ENCODE data around the gene RGS6. TPM values are rescaled to one million over a fixed set of nuclear protein-coding genes. Genes with fewer than 3 reads are reported as not detected.

The RGS6 gene
- total RNA-seq, 1 experiment from 2014 or later = not detected

- Mint-ChIP-seq H3K27ac (ENCODE audit: unreplicated experiment) (no peak overlapping the region), H3K4me3 (ENCODE audit: low read depth, unreplicated experiment) (no peak overlapping the region), H3K27me3 (ENCODE audit: unreplicated experiment) (peaks cover 13% of the 10 kb centered on the region), H3K36me3 (ENCODE audit: insufficient read depth, unreplicated experiment) (no peaks in the 10 kb centered on the region), H3K9me3 (ENCODE audit: low read depth, unreplicated experiment) (no peaks in the 10 kb centered on the region), H3K4me1 (ENCODE audit: low read depth, unreplicated experiment) (no peaks in the 10 kb centered on the region)
- no TSS peak for BruUV-seq (replicated peaks)
- DNase-seq = no peak
- intact Hi-C loops (cut with micrococcal nuclease; ENCODE audit: unreplicated experiment) = no loop called here
- TF ChIP-seq, protein P1, sequence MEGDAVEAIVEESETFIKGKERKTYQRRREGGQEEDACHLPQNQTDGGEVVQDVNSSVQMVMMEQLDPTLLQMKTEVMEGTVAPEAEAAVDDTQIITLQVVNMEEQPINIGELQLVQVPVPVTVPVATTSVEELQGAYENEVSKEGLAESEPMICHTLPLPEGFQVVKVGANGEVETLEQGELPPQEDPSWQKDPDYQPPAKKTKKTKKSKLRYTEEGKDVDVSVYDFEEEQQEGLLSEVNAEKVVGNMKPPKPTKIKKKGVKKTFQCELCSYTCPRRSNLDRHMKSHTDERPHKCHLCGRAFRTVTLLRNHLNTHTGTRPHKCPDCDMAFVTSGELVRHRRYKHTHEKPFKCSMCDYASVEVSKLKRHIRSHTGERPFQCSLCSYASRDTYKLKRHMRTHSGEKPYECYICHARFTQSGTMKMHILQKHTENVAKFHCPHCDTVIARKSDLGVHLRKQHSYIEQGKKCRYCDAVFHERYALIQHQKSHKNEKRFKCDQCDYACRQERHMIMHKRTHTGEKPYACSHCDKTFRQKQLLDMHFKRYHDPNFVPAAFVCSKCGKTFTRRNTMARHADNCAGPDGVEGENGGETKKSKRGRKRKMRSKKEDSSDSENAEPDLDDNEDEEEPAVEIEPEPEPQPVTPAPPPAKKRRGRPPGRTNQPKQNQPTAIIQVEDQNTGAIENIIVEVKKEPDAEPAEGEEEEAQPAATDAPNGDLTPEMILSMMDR (IDR thresholded peaks at IDR 0.05; ENCODE audit: unreplicated experiment) = no peak
- CTCF ChIA-PET = no interaction called here
Observed at GRCh38 chr14:72008666-72009065, 76.4 kb downstream of the RGS6 start.

DNA sequence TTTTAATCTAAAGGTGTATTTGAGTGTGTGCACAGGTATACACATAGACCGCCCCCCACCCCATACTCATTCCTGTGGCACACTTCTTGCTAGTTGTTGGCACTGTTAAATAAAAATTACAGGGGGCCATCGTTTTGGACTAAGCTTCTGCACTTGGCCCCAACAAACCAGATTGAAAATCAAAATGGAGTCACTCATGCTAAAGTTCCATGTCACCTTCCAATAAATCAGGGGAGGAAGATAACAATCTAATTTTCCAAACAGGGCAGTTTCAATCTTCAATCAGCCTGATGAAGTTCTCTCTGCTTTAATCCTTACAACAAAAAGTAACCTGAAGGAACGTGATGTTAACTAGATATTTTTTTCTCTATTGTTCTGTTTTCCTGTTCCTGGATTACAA, 78.2 kb downstream of the RGS6 start:
- peaks cover 13% of the 10 kb centered on the region for H3K27me3 Mint-ChIP-seq (ENCODE audit: unreplicated experiment)
- no peaks in the 10 kb centered on the region for H3K4me1 Mint-ChIP-seq (ENCODE audit: low read depth, unreplicated experiment)
- TF ChIP-seq, protein P1 (IDR thresholded peaks at IDR 0.05; ENCODE audit: unreplicated experiment) = no peak
- H3K9me3 Mint-ChIP-seq (ENCODE audit: low read depth, unreplicated experiment) = no peaks in the 10 kb centered on the region
- no peak overlapping the region for H3K27ac Mint-ChIP-seq (ENCODE audit: unreplicated experiment)
- no peaks in the 10 kb centered on the region for H3K36me3 Mint-ChIP-seq (ENCODE audit: insufficient read depth, unreplicated experiment)
- no peak for DNase-seq
- CTCF ChIA-PET = no interaction called here
- BruUV-seq (replicated peaks) = no TSS peak
- no peak overlapping the region for H3K4me3 Mint-ChIP-seq (ENCODE audit: low read depth, unreplicated experiment)
- intact Hi-C loops (cut with micrococcal nuclease; ENCODE audit: unreplicated experiment) = no loop called here

- no peaks in the 10 kb centered on the region for H3K36me3 Mint-ChIP-seq (ENCODE audit: insufficient read depth, unreplicated experiment)
Observed at GRCh38 chr14:72013721-72014345, 81.6 kb downstream of the RGS6 start.

GRCh38 chr14:72014486-72014885, 82.3 kb downstream of the RGS6 start:
- Mint-ChIP-seq H3K36me3 (ENCODE audit: insufficient read depth, unreplicated experiment) (no peaks in the 10 kb centered on the region), H3K9me3 (ENCODE audit: low read depth, unreplicated experiment) (no peaks in the 10 kb centered on the region)

More at GRCh38 chr14:72013721-72014345, 81.6 kb downstream of the RGS6 start:
- no peaks in the 10 kb centered on the region for H3K9me3 Mint-ChIP-seq (ENCODE audit: low read depth, unreplicated experiment)
- no peak for DNase-seq
- TF ChIP-seq, protein P1 (IDR thresholded peaks at IDR 0.05; ENCODE audit: unreplicated experiment) = no peak
- no TSS peak for BruUV-seq (replicated peaks)
- no peaks in the 10 kb centered on the region for H3K4me1 Mint-ChIP-seq (ENCODE audit: low read depth, unreplicated experiment)
- no peak overlapping the region for H3K27ac Mint-ChIP-seq (ENCODE audit: unreplicated experiment)
- intact Hi-C loops (cut with micrococcal nuclease; ENCODE audit: unreplicated experiment) = no loop called here
- H3K4me3 Mint-ChIP-seq (ENCODE audit: low read depth, unreplicated experiment) = no peak overlapping the region
- CTCF ChIA-PET = no interaction called here
- H3K27me3 Mint-ChIP-seq (ENCODE audit: unreplicated experiment) = peaks cover 13% of the 10 kb centered on the region

More at GRCh38 chr14:72014486-72014885, 82.3 kb downstream of the RGS6 start:
- TF ChIP-seq, protein P1 (IDR thresholded peaks at IDR 0.05; ENCODE audit: unreplicated experiment) = no peak
- H3K27ac Mint-ChIP-seq (ENCODE audit: unreplicated experiment) = no peak overlapping the region
- CTCF ChIA-PET = no interaction called here
- H3K4me3 Mint-ChIP-seq (ENCODE audit: low read depth, unreplicated experiment) = no peak overlapping the region
- H3K27me3 Mint-ChIP-seq (ENCODE audit: unreplicated experiment) = peaks cover 19% of the 10 kb centered on the region
- BruUV-seq (replicated peaks) = no TSS peak
- DNase-seq = no peak
- no peaks in the 10 kb centered on the region for H3K4me1 Mint-ChIP-seq (ENCODE audit: low read depth, unreplicated experiment)
- intact Hi-C loops (cut with micrococcal nuclease; ENCODE audit: unreplicated experiment) = no loop called here
